ENCODE data around the gene HOXB6.

HOXB6 gene

GRCh38 chr17:48609759-48610281 lies 5.0 kb upstream of the HOXB6 start:
- Mint-ChIP-seq H3K4me3 (peak overlapping the region; percentile 96 to 99), H3K27me3 (peaks cover 96% of the 10 kb centered on the region), H3K9me3 (no peaks in the 10 kb centered on the region), H3K27ac (no peak overlapping the region), H3K4me1 (peaks cover 41% of the 10 kb centered on the region)
- peak; percentile 1 for ATAC-seq
- DNase-seq = no peak

- Mint-ChIP-seq H3K27ac (no peak overlapping the region), H3K4me3 (no peak overlapping the region), H3K9me3 (no peaks in the 10 kb centered on the region), H3K27me3 (peaks cover 96% of the 10 kb centered on the region), H3K4me1 (peaks cover 36% of the 10 kb centered on the region)
- ATAC-seq (no peak), DNase-seq (no peak)
Measured at GRCh38 chr17:48609033-48609432, 4.2 kb upstream of the HOXB6 start.

GRCh38 chr17:48608494-48608834 lies 3.7 kb upstream of the HOXB6 start:
- no peak for ATAC-seq
- H3K4me3 Mint-ChIP-seq = no peak overlapping the region
- H3K27ac Mint-ChIP-seq = no peak overlapping the region
- H3K27me3 Mint-ChIP-seq = peaks cover 96% of the 10 kb centered on the region
- no peak for DNase-seq
- peaks cover 36% of the 10 kb centered on the region for H3K4me1 Mint-ChIP-seq
- no peaks in the 10 kb centered on the region for H3K9me3 Mint-ChIP-seq

GRCh38 chr17:48606892-48607614 lies 2.3 kb upstream of the HOXB6 start:
- no peak overlapping the region for H3K27ac Mint-ChIP-seq
- peaks cover 96% of the 10 kb centered on the region for H3K27me3 Mint-ChIP-seq
- no peak for DNase-seq
- no peak overlapping the region for H3K4me3 Mint-ChIP-seq
- H3K4me1 Mint-ChIP-seq = peaks cover 34% of the 10 kb centered on the region
- no peak for ATAC-seq
- no peaks in the 10 kb centered on the region for H3K9me3 Mint-ChIP-seq

- no peak overlapping the region for H3K4me3 Mint-ChIP-seq
- DNase-seq = no peak
Measured at GRCh38 chr17:48605991-48606891, 1.5 kb upstream of the HOXB6 start.

GRCh38 chr17:48605409-48605919 lies 678 bp upstream of the HOXB6 start:
- Mint-ChIP-seq H3K27ac (no peak overlapping the region), H3K27me3 (peaks cover 96% of the 10 kb centered on the region), H3K4me3 (no peak overlapping the region), H3K9me3 (no peaks in the 10 kb centered on the region), H3K4me1 (peaks cover 25% of the 10 kb centered on the region)
- ATAC-seq = no peak
- no peak for DNase-seq

More at GRCh38 chr17:48605991-48606891, 1.5 kb upstream of the HOXB6 start:
- Mint-ChIP-seq H3K27me3 (peaks cover 96% of the 10 kb centered on the region), H3K27ac (no peak overlapping the region), H3K9me3 (no peaks in the 10 kb centered on the region), H3K4me1 (peaks cover 31% of the 10 kb centered on the region)
- no peak for ATAC-seq

- DNase-seq (no peak), ATAC-seq (no peak)
- Mint-ChIP-seq H3K9me3 (no peaks in the 10 kb centered on the region), H3K4me1 (peaks cover 25% of the 10 kb centered on the region), H3K27me3 (peaks cover 100% of the 10 kb centered on the region), H3K4me3 (peak overlapping the region in 1 of 2 donors; percentile 49), H3K27ac (no peak overlapping the region)
Measured at GRCh38 chr17:48603959-48604769, 622 bp downstream of the HOXB6 start.

GRCh38 chr17:48601539-48602425 lies 3.0 kb downstream of the HOXB6 start:
- H3K9me3 Mint-ChIP-seq = no peaks in the 10 kb centered on the region
- H3K4me1 Mint-ChIP-seq = peaks cover 46% of the 10 kb centered on the region
- H3K4me3 Mint-ChIP-seq = peak overlapping the region in 1 of 2 donors; percentile 8
- DNase-seq (no peak), ATAC-seq (peak; percentile 4)
- H3K27ac Mint-ChIP-seq = no peak overlapping the region
- H3K27me3 Mint-ChIP-seq = peaks cover 100% of the 10 kb centered on the region

- DNase-seq = no peak
- Mint-ChIP-seq H3K27me3 (peaks cover 100% of the 10 kb centered on the region), H3K27ac (no peak overlapping the region), H3K4me1 (peaks cover 52% of the 10 kb centered on the region), H3K9me3 (no peaks in the 10 kb centered on the region), H3K4me3 (no peak overlapping the region)
- no peak for ATAC-seq
Measured at GRCh38 chr17:48601207-48601538, 3.6 kb downstream of the HOXB6 start.

- H3K9me3 Mint-ChIP-seq = no peaks in the 10 kb centered on the region
- H3K4me1 Mint-ChIP-seq = peaks cover 53% of the 10 kb centered on the region
- H3K27me3 Mint-ChIP-seq = peaks cover 100% of the 10 kb centered on the region
- H3K4me3 Mint-ChIP-seq = no peak overlapping the region
- no peak overlapping the region for H3K27ac Mint-ChIP-seq
- ATAC-seq = no peak
- no peak for DNase-seq
Measured at GRCh38 chr17:48600244-48601098, 4.3 kb downstream of the HOXB6 start.

- Mint-ChIP-seq H3K27ac (no peak overlapping the region), H3K9me3 (no peaks in the 10 kb centered on the region), H3K27me3 (peaks cover 100% of the 10 kb centered on the region), H3K4me3 (no peak overlapping the region), H3K4me1 (peaks cover 53% of the 10 kb centered on the region)
- no peak for ATAC-seq
- no peak for DNase-seq
Measured at GRCh38 chr17:48599354-48599753, 5.4 kb downstream of the HOXB6 start.

GRCh38 chr17:48598736-48599135 lies 6.0 kb downstream of the HOXB6 start:
- H3K4me3 Mint-ChIP-seq = no peak overlapping the region
- no peak for ATAC-seq
- DNase-seq = no peak
- H3K27me3 Mint-ChIP-seq = peaks cover 100% of the 10 kb centered on the region
- H3K4me1 Mint-ChIP-seq = peaks cover 53% of the 10 kb centered on the region
- H3K9me3 Mint-ChIP-seq = no peaks in the 10 kb centered on the region
- no peak overlapping the region for H3K27ac Mint-ChIP-seq

GRCh38 chr17:48597778-48598631 lies 6.8 kb downstream of the HOXB6 start:
- H3K4me3 Mint-ChIP-seq = peak overlapping the region; percentile 77 to 83
- peaks cover 100% of the 10 kb centered on the region for H3K27me3 Mint-ChIP-seq
- H3K27ac Mint-ChIP-seq = peak overlapping the region in 1 of 2 donors; percentile 57
- no peaks in the 10 kb centered on the region for H3K9me3 Mint-ChIP-seq
- peaks cover 54% of the 10 kb centered on the region for H3K4me1 Mint-ChIP-seq
- peak; percentile 56 for ATAC-seq
- DNase-seq = peak in 1 of 2 donors; percentile 47
